Activated T-cell treated with anti-CD3 and anti-CD28 coated beads, Interleukin-2, amount 50 U/mL, for 72 hours (primary cell): ENCODE measurements around the gene EFNA1. TPM values are rescaled to one million over a fixed set of nuclear protein-coding genes. Genes with fewer than 3 reads are reported as not detected.

ENCODE experiments used
- ATAC-seq, 2 donors: fragments of 150-1000 bp; cut with Tn5 transposase; replicated peaks in 1 of 2; 2 replicates each; pipeline ENCODE4 v1.10.0; 2021; ENCODE audit warnings: moderate library complexity in 2 of 2, mild to moderate bottlenecking in 1 of 2
- DNase-seq, 2 donors: peaks; one replicate each; pipeline ENCODE4 v3.0.0; 2021 to 2022; ENCODE audit warnings: mixed read lengths in 1 of 2
- H3K27ac Mint-ChIP-seq: one replicate; pipeline ENCODE4 v1.8.0; 2022; ENCODE audit warnings: mild to moderate bottlenecking, moderate library complexity, mixed read lengths
- H3K27me3 Mint-ChIP-seq: one replicate; pipeline ENCODE4 v1.8.0; 2022; ENCODE audit warnings: low read depth, mixed read lengths
- H3K36me3 Mint-ChIP-seq, 2 donors: one replicate each; pipeline ENCODE4 v1.8.0; 2022; ENCODE audit warnings: mixed read lengths in 2 of 2, mild to moderate bottlenecking in 1 of 2; ENCODE audit not compliant: insufficient read depth in 2 of 2
- H3K4me1 Mint-ChIP-seq: one replicate; pipeline ENCODE4 v1.8.0; 2022; ENCODE audit warnings: low read depth, mixed read lengths
- H3K4me3 Mint-ChIP-seq, 2 donors: one replicate each; pipeline ENCODE4 v1.8.0; 2022; ENCODE audit warnings: mild to moderate bottlenecking in 2 of 2, mixed read lengths in 2 of 2, moderate library complexity in 2 of 2
- H3K9me3 Mint-ChIP-seq, 2 donors: one replicate each; pipeline ENCODE4 v1.8.0; 2022; ENCODE audit warnings: mixed read lengths in 2 of 2
- total RNA-seq, 2 donors: library from RNA; stranded (reverse); gene quantifications; one replicate each; pipeline ENCODE4 v1.2.3, GENCODE V29; 2022

Gene EFNA1
- total RNA-seq, 2 donors from 2014 or later = 1.00 to 1.4 TPM

- Mint-ChIP-seq H3K27me3 (no peaks in the 10 kb centered on the region), H3K27ac (no peak overlapping the region), H3K9me3 (no peaks in the 10 kb centered on the region), H3K4me3 (no peak overlapping the region), H3K4me1 (peaks cover 26% of the 10 kb centered on the region), H3K36me3 (peaks cover 0 to 4% of the 10 kb centered on the region in 2 donors)
- ATAC-seq (no peak), DNase-seq (no peak)
Observed at GRCh38 chr1:155179112-155180031, 51.7 kb downstream of the EFNA1 start.

- no peak overlapping the region for H3K4me3 Mint-ChIP-seq
- DNase-seq = no peak
- peaks cover 5% of the 10 kb centered on the region for H3K4me1 Mint-ChIP-seq
- no peaks in the 10 kb centered on the region for H3K27me3 Mint-ChIP-seq
- peaks cover 0 to 4% of the 10 kb centered on the region in 2 donors for H3K36me3 Mint-ChIP-seq
- no peaks in the 10 kb centered on the region for H3K9me3 Mint-ChIP-seq
- ATAC-seq = no peak
- H3K27ac Mint-ChIP-seq = no peak overlapping the region
Observed at GRCh38 chr1:155181371-155182051, 53.8 kb downstream of the EFNA1 start.

GRCh38 chr1:155182052-155182550 lies 54.4 kb downstream of the EFNA1 start:
- DNase-seq = no peak
- no peak overlapping the region for H3K4me3 Mint-ChIP-seq
- H3K27me3 Mint-ChIP-seq = no peaks in the 10 kb centered on the region
- H3K36me3 Mint-ChIP-seq = peaks cover 0 to 4% of the 10 kb centered on the region in 2 donors
- H3K27ac Mint-ChIP-seq = no peak overlapping the region
- H3K4me1 Mint-ChIP-seq = no peaks in the 10 kb centered on the region
- no peaks in the 10 kb centered on the region for H3K9me3 Mint-ChIP-seq
- no peak for ATAC-seq

GRCh38 chr1:155183775-155184221 lies 56.1 kb downstream of the EFNA1 start:
- DNase-seq (no peak), ATAC-seq (no peak)
- H3K9me3 Mint-ChIP-seq = no peaks in the 10 kb centered on the region
- no peak overlapping the region for H3K4me3 Mint-ChIP-seq
- no peak overlapping the region for H3K27ac Mint-ChIP-seq
- H3K36me3 Mint-ChIP-seq = peaks cover 0 to 3% of the 10 kb centered on the region in 2 donors
- H3K27me3 Mint-ChIP-seq = no peaks in the 10 kb centered on the region
- no peaks in the 10 kb centered on the region for H3K4me1 Mint-ChIP-seq

- DNase-seq (no peak), ATAC-seq (no peak)
- H3K4me3 Mint-ChIP-seq = no peak overlapping the region
- no peaks in the 10 kb centered on the region for H3K4me1 Mint-ChIP-seq
- no peaks in the 10 kb centered on the region for H3K9me3 Mint-ChIP-seq
- peaks cover 0 to 2% of the 10 kb centered on the region in 2 donors for H3K36me3 Mint-ChIP-seq
- no peaks in the 10 kb centered on the region for H3K27me3 Mint-ChIP-seq
- H3K27ac Mint-ChIP-seq = no peak overlapping the region
Observed at GRCh38 chr1:155184351-155184811, 56.7 kb downstream of the EFNA1 start.

Other genes starting within 250 kb of the EFNA1 start
- gene PMVK, start 191.2 kb upstream of the EFNA1 start, total RNA-seq = 10 to 100 TPM; 32.4 to 34.6 TPM
- 10 to 100 TPM; 28.0 to 48.0 TPM for gene PBXIP1, start 171.8 kb upstream of the EFNA1 start, total RNA-seq
- 10 to 100 TPM; 43.6 to 45.3 TPM for gene PYGO2, start 166.1 kb upstream of the EFNA1 start, total RNA-seq
- gene SHC1, start 157.1 kb upstream of the EFNA1 start, total RNA-seq = 10 to 100 TPM; 55.8 to 58.6 TPM
- gene CKS1B, start 153.2 kb upstream of the EFNA1 start, total RNA-seq = 100 to 1,000 TPM; 251 to 304 TPM
- gene FLAD1, start 144.5 kb upstream of the EFNA1 start, total RNA-seq = 10 to 100 TPM; 45.5 to 55.1 TPM
- 1 to 10 TPM in 1 of 2 donors, under 1 TPM in 1; 0.65 to 2.3 TPM for gene LENEP, start 134.3 kb upstream of the EFNA1 start, total RNA-seq
- 100 to 1,000 TPM; 129 to 141 TPM for gene ZBTB7B, start 125.1 kb upstream of the EFNA1 start, total RNA-seq
- 1 to 10 TPM; 1.1 to 1.4 TPM for gene DCST2, start 94.1 kb upstream of the EFNA1 start, total RNA-seq
- gene DCST1, start 94.1 kb upstream of the EFNA1 start, total RNA-seq = under 1 TPM in 1 of 2 donors, not detected in 1; 0.10 TPM
- gene ADAM15, start 76.6 kb upstream of the EFNA1 start, total RNA-seq = 10 to 100 TPM; 40.8 to 42.1 TPM
- gene EFNA4, start 64.1 kb upstream of the EFNA1 start, total RNA-seq = 1 to 10 TPM; 3.4 to 4.0 TPM
- 1 to 10 TPM; 4.1 to 4.7 TPM for gene EFNA3, start 49.0 kb upstream of the EFNA1 start, total RNA-seq
- gene SLC50A1, start 8.0 kb downstream of the EFNA1 start, total RNA-seq = 10 to 100 TPM; 65.0 to 66.3 TPM
- 10 to 100 TPM; 49.4 to 58.9 TPM for gene DPM3, start 12.7 kb downstream of the EFNA1 start, total RNA-seq
- 100 to 1,000 TPM; 199 to 203 TPM for gene KRTCAP2, start 45.4 kb downstream of the EFNA1 start, total RNA-seq
- gene TRIM46, start 46.0 kb downstream of the EFNA1 start, total RNA-seq = 1 to 10 TPM; 8.6 to 9.8 TPM
- 10 to 100 TPM; 24.7 to 28.7 TPM for gene THBS3, start 80.0 kb downstream of the EFNA1 start, total RNA-seq
- 10 to 100 TPM; 25.5 to 27.4 TPM for gene MTX1, start 80.8 kb downstream of the EFNA1 start, total RNA-seq
- 10 to 100 TPM; 30.7 to 33.8 TPM for gene ENTREP3, start 127.6 kb downstream of the EFNA1 start, total RNA-seq
- 100 to 1,000 TPM; 112 to 114 TPM for gene SCAMP3, start 134.5 kb downstream of the EFNA1 start, total RNA-seq
- 10 to 100 TPM; 72.4 to 77.9 TPM for gene CLK2, start 145.6 kb downstream of the EFNA1 start, total RNA-seq
- 1 to 10 TPM; 3.6 to 4.1 TPM for gene HCN3, start 149.6 kb downstream of the EFNA1 start, total RNA-seq
- not detected for gene PKLR, start 173.6 kb downstream of the EFNA1 start, total RNA-seq
- gene FDPS, start 181.0 kb downstream of the EFNA1 start, total RNA-seq = 100 to 1,000 TPM; 182 to 184 TPM
- gene RUSC1, start 193.0 kb downstream of the EFNA1 start, total RNA-seq = 10 to 100 TPM; 20.5 to 26.8 TPM